ENCODE data around the gene THADA.

THADA gene

DNA sequence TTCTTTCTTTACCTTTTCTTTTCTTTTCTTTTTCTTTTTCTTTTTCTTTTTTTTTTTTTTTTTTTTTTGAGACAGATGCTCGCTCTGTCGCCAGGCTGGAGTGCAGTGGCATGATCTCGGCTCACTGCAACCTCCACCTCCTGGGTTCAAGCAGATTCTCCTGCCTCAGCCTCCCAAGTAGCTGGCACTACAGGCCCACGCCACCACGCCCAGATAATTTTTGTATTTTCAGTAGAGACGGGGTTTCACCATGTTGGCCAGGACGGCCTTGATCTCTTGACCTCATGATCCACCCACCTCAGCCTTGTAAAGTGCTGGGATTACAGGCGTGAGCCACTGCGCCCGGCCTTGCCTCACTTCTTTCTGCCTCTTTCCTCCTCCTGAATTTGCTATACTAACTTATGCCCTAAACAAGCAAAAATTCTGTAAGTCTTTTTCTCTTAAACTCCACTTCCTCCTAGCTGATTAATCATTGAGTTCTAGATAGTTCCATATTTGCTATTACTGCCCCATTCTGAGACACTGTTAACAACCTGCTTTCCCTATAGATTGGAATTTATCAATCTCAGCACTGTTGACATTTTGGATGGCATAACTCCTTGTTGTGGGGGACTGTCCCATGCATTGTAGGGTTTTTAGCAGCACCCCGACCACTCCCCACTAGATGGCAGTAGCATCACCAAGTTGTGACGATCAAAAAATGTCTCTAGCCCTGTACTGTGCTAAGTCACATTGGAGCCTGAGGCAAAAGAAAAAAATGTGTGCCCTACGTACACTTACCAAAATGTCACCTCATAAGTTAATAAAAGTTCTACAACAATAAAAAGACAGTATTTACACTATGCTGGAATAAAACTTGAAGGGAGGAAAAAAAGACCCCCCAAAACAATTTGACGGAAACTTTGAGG, 16.4 kb upstream of the THADA start:
- Histone ChIP-seq H3K9me3 (ENCODE audit: control insufficient read depth, insufficient read depth, low read length) (no peaks in the 10 kb centered on the region), H3K79me2 (ENCODE audit: control insufficient read depth, low read length) (no peaks in the 10 kb centered on the region), H3K4me1 (ENCODE audit: control insufficient read depth, low read length) (0 out of 2 replicates have a peak, but pooled peaks cover 3% of the 10 kb centered on the region), H3K4me3 (ENCODE audit: low read length) (no peak overlapping the region), H3K4me2 (ENCODE audit: low read length) (no peak overlapping the region), H3K36me3 (ENCODE audit: control insufficient read depth, low read length) (no peaks in the 10 kb centered on the region), H3K27ac (ENCODE audit: low read depth, low read length) (no peak overlapping the region), H3K9me2 (replicated peaks; ENCODE audit: control insufficient read depth, low read length) (no peaks in the 10 kb centered on the region), H3F3A (ENCODE audit: control insufficient read depth, insufficient read depth) (no peaks in the 10 kb centered on the region), H3K27me3 (ENCODE audit: control insufficient read depth, low read length) (no peaks in the 10 kb centered on the region), H4K20me1 (ENCODE audit: control insufficient read depth, insufficient read depth, low read depth, low read length) (no peaks in the 10 kb centered on the region)
- no peak for TF ChIP-seq EZH2phosphoT487 (IDR thresholded peaks at IDR 0.05; ENCODE audit: borderline replicate concordance, low read length)
- TF ChIP-seq CTCF (IDR thresholded peaks at IDR 0.05; ENCODE audit: low read depth, low read length, poor library complexity, severe bottlenecking): peak; percentile 91

DNA sequence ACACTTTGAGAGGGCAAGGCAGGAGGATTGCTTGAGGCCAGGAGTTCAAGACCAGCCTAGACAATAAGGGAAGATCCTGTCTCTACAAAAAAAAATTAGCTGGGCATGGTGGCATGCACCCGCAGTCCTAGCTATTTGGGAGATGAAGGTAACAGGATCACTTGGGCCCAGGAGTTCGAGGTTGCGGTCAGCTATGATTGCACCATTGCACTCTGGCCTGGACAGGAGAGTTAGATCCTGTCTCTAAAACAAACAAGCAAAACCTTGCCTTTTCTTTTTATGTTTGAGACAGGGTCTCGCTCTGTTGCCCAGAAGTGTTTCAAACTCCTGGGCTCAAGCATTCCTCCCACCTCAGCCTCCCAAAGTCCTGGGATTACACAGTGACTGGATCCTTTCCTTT, 14.5 kb upstream of the THADA start:
- Histone ChIP-seq H3K36me3 (ENCODE audit: control insufficient read depth, low read length) (no peaks in the 10 kb centered on the region), H3K27me3 (ENCODE audit: control insufficient read depth, low read length) (no peaks in the 10 kb centered on the region), H3K9me2 (replicated peaks; ENCODE audit: control insufficient read depth, low read length) (no peaks in the 10 kb centered on the region), H4K20me1 (ENCODE audit: control insufficient read depth, insufficient read depth, low read depth, low read length) (no peaks in the 10 kb centered on the region), H3K27ac (ENCODE audit: low read depth, low read length) (no peak overlapping the region), H3K4me1 (ENCODE audit: control insufficient read depth, low read length) (0 out of 2 replicates have a peak, but pooled peaks cover 3% of the 10 kb centered on the region), H3K4me2 (ENCODE audit: low read length) (no peak overlapping the region), H3K4me3 (ENCODE audit: low read length) (no peak overlapping the region), H3K9me3 (ENCODE audit: control insufficient read depth, insufficient read depth, low read length) (no peaks in the 10 kb centered on the region), H3F3A (ENCODE audit: control insufficient read depth, insufficient read depth) (no peaks in the 10 kb centered on the region), H3K79me2 (ENCODE audit: control insufficient read depth, low read length) (no peaks in the 10 kb centered on the region)
- no peak for TF ChIP-seq EZH2phosphoT487 (IDR thresholded peaks at IDR 0.05; ENCODE audit: borderline replicate concordance, low read length)

DNA sequence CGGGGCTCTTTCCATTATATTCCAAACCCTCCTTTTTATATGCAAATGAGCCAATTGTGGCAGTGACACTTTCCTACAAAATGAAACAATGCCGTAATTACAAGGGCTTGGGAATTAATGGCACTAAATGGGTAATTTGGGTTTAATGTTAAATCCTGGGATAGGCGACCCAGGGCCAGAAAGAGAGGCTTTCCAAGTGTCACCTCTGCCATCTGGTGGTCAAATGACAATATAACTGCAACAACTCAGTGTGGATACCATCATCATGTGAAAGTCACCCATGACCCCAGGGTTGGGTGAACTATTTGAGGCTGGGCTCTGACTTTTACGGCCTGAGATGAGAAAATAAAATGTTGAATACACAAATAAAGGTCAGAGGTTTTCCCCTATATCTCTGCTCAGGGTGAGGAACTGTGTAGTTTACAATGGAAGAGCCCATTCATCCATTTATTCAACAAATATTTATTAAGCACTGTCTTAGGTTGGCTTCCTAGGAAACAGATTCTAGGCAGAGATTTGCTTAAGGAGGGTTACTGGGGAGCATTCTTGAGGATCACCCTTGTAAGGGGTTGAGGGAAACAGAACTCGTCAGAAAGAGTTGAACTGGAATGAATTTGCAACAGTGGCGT, 13.6 kb upstream of the THADA start:
- TF ChIP-seq EZH2phosphoT487 (IDR thresholded peaks at IDR 0.05; ENCODE audit: borderline replicate concordance, low read length) (no peak), CTCF (IDR thresholded peaks at IDR 0.05; ENCODE audit: low read depth, low read length, poor library complexity, severe bottlenecking) (peak; percentile 79)
- H3K36me3 ChIP-seq (ENCODE audit: control insufficient read depth, low read length): no peaks in the 10 kb centered on the region
- no peaks in the 10 kb centered on the region for H3K9me3 ChIP-seq (ENCODE audit: control insufficient read depth, insufficient read depth, low read length)
- H3K4me1 ChIP-seq (ENCODE audit: control insufficient read depth, low read length): 0 out of 2 replicates have a peak, but pooled peaks cover 3% of the 10 kb centered on the region
- no peaks in the 10 kb centered on the region for H3F3A ChIP-seq (ENCODE audit: control insufficient read depth, insufficient read depth)
- no peaks in the 10 kb centered on the region for H3K79me2 ChIP-seq (ENCODE audit: control insufficient read depth, low read length)
- H3K27me3 ChIP-seq (ENCODE audit: control insufficient read depth, low read length): no peaks in the 10 kb centered on the region
- H4K20me1 ChIP-seq (ENCODE audit: control insufficient read depth, insufficient read depth, low read depth, low read length): no peaks in the 10 kb centered on the region
- no peak overlapping the region for H3K4me2 ChIP-seq (ENCODE audit: low read length)
- no peak overlapping the region for H3K4me3 ChIP-seq (ENCODE audit: low read length)
- no peaks in the 10 kb centered on the region for H3K9me2 ChIP-seq (replicated peaks; ENCODE audit: control insufficient read depth, low read length)
- H3K27ac ChIP-seq (ENCODE audit: low read depth, low read length): no peak overlapping the region

DNA sequence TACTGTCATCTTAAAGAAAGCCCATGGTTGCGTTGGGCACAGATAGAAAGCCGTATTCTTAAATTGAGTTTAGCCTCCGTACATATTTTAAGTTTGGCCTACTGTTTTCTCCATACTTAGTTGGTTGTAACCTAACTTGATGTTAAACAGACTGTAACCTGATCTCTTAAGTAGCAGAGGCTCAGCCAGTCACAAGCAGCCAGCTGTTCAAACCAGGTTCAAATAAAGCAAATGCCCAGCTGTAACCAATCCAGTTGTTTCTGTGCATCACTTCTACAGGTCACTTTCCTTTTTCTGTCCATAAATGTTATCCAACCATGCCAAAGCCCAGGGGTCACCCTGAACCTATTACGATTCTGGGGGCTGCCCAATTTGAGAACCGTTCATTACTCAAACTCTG, 10.0 kb upstream of the THADA start:
- no peaks in the 10 kb centered on the region for H3K27me3 ChIP-seq (ENCODE audit: control insufficient read depth, low read length)
- no peaks in the 10 kb centered on the region for H3K9me3 ChIP-seq (ENCODE audit: control insufficient read depth, insufficient read depth, low read length)
- no peaks in the 10 kb centered on the region for H3K9me2 ChIP-seq (replicated peaks; ENCODE audit: control insufficient read depth, low read length)
- no peaks in the 10 kb centered on the region for H3F3A ChIP-seq (ENCODE audit: control insufficient read depth, insufficient read depth)
- H3K4me3 ChIP-seq (ENCODE audit: low read length): no peak overlapping the region
- no peak overlapping the region for H3K4me2 ChIP-seq (ENCODE audit: low read length)
- H4K20me1 ChIP-seq (ENCODE audit: control insufficient read depth, insufficient read depth, low read depth, low read length): no peaks in the 10 kb centered on the region
- H3K36me3 ChIP-seq (ENCODE audit: control insufficient read depth, low read length): no peaks in the 10 kb centered on the region
- H3K4me1 ChIP-seq (ENCODE audit: control insufficient read depth, low read length): 0 out of 2 replicates have a peak, but pooled peaks cover 3% of the 10 kb centered on the region
- TF ChIP-seq EZH2phosphoT487 (IDR thresholded peaks at IDR 0.05; ENCODE audit: borderline replicate concordance, low read length) (no peak), CTCF (IDR thresholded peaks at IDR 0.05; ENCODE audit: low read depth, low read length, poor library complexity, severe bottlenecking) (no peak)
- no peaks in the 10 kb centered on the region for H3K79me2 ChIP-seq (ENCODE audit: control insufficient read depth, low read length)
- H3K27ac ChIP-seq (ENCODE audit: low read depth, low read length): no peak overlapping the region

Measured in DOHH2 (cell line).